PFSK-1 (cell line): ENCODE results near the gene GSTT2B.

Source experiments
- FOXP2 ChIP-seq: optimal IDR thresholded peaks from 2 replicates; pipeline ENCODE3; 2011; ENCODE audit warnings: borderline replicate concordance, control low read depth, inconsistent platforms; ENCODE audit not compliant: insufficient read depth; ENCODE audit errors: extremely low read length, extremely low read depth
- POLR2AphosphoS5 ChIP-seq: IDR thresholded peaks from 2 replicates; pipeline ENCODE4 v1.6.1; 2012; ENCODE audit warnings: low read depth, mild to moderate bottlenecking, control low read depth, low read length, moderate library complexity
- SIN3A ChIP-seq: IDR thresholded peaks from 2 replicates; pipeline ENCODE4 v1.6.1; 2012; ENCODE audit warnings: mild to moderate bottlenecking, low read length, moderate library complexity, borderline replicate concordance; ENCODE audit not compliant: insufficient read depth
- TAF1 ChIP-seq: IDR thresholded peaks from 2 replicates; pipeline ENCODE4 v1.6.1; 2012; ENCODE audit warnings: low read length, control low read depth, borderline replicate concordance; ENCODE audit not compliant: insufficient read depth
- TF ChIP-seq, protein P1 (sequence below), 2 experiments: IDR thresholded peaks; 2 replicates each; pipeline versions ENCODE4 v1.6.1 to v1.8.0; 2011 to 2012; ENCODE audit warnings: low read depth in 2 of 2, low read length in 2 of 2, control low read depth in 1 of 2, inconsistent platforms in 1 of 2, mild to moderate bottlenecking in 1 of 2, moderate library complexity in 1 of 2; ENCODE audit not compliant: insufficient read depth in 1 of 2

GSTT2B gene

DNA sequence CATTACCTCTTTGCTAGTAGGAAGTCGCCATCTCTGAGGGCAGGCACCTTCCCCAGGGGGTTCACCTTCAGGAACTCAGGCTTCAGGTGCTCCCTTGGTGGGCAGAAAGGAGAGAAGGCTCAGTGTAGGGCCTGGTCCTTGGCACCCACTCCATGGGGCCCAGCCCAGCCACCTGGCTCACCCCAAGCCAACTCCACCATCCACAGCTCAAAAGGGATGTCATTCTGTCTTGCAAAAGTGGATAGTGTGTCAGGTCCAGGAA, 47.0 kb upstream of the GSTT2B start:
- TF ChIP-seq POLR2AphosphoS5 (no peak), TAF1 (no peak), SIN3A (no peak), FOXP2 (no peak)
- TF ChIP-seq, protein P1, sequence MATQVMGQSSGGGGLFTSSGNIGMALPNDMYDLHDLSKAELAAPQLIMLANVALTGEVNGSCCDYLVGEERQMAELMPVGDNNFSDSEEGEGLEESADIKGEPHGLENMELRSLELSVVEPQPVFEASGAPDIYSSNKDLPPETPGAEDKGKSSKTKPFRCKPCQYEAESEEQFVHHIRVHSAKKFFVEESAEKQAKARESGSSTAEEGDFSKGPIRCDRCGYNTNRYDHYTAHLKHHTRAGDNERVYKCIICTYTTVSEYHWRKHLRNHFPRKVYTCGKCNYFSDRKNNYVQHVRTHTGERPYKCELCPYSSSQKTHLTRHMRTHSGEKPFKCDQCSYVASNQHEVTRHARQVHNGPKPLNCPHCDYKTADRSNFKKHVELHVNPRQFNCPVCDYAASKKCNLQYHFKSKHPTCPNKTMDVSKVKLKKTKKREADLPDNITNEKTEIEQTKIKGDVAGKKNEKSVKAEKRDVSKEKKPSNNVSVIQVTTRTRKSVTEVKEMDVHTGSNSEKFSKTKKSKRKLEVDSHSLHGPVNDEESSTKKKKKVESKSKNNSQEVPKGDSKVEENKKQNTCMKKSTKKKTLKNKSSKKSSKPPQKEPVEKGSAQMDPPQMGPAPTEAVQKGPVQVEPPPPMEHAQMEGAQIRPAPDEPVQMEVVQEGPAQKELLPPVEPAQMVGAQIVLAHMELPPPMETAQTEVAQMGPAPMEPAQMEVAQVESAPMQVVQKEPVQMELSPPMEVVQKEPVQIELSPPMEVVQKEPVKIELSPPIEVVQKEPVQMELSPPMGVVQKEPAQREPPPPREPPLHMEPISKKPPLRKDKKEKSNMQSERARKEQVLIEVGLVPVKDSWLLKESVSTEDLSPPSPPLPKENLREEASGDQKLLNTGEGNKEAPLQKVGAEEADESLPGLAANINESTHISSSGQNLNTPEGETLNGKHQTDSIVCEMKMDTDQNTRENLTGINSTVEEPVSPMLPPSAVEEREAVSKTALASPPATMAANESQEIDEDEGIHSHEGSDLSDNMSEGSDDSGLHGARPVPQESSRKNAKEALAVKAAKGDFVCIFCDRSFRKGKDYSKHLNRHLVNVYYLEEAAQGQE (IDR thresholded peaks at IDR 0.05; ENCODE audit: insufficient read depth in 1 of 2, low read depth in 2 of 2, low read length in 2 of 2) = no peak

DNA sequence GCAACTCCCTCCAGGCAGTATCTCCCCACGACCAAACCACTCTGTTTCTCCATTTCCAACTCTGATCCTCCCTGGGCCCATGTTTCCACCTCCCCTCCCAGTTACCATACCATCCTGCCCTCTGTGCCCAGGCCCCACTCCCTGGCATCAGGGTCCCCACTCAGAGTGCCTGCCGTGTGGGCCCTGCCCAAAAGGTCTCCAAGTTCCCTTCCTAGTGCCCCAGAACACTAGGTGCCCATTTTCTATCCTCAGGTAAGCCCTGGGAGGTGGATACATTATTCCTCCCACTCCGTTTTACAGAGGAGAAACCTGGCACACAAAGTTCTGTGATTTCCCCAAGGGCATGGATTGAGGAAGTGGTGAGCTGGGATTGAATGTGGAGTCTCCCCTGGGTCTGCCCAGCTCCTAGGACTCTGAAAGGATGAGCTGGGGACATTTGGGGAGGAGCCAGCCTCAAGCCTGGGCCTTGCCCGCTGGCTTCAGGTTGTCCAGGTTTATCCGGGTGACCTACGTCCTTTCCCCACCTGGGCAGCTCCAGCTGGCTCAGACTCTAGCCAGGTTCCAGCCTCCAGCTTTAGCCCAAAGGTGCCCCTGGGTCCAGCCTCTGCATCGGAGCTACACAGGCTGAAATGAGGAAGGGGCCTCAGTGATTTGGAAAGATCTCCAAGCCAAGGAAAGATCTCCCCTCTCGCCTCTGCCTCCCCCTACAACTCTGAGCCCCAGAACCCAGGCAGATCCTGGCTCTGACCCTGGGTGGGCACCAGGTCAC, 46.4 kb upstream of the GSTT2B start:
- TF ChIP-seq FOXP2 (no peak), POLR2AphosphoS5 (no peak), SIN3A (no peak), TAF1 (no peak)
- TF ChIP-seq, protein P1 (IDR thresholded peaks at IDR 0.05; ENCODE audit: insufficient read depth in 1 of 2, low read depth in 2 of 2, low read length in 2 of 2) = no peak

DNA sequence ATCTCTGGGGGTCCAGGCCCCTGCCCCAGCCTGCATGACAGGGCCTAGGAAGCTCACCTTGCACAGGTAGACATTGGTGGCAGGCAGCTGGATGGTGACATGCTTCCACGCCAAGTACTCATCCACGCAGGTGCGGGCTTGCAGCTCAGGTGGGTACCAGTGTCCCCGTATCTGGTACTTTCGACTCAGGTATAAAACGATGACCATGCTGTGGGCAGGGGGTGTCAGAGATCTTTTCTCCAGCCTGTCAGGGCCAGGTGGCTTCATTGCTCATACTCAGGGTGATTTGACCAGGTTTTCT, 45.9 kb upstream of the GSTT2B start:
- TF ChIP-seq SIN3A (no peak), POLR2AphosphoS5 (no peak)
- TF ChIP-seq, protein P1 (IDR thresholded peaks at IDR 0.05; ENCODE audit: insufficient read depth in 1 of 2, low read depth in 2 of 2, low read length in 2 of 2) = no peak

DNA sequence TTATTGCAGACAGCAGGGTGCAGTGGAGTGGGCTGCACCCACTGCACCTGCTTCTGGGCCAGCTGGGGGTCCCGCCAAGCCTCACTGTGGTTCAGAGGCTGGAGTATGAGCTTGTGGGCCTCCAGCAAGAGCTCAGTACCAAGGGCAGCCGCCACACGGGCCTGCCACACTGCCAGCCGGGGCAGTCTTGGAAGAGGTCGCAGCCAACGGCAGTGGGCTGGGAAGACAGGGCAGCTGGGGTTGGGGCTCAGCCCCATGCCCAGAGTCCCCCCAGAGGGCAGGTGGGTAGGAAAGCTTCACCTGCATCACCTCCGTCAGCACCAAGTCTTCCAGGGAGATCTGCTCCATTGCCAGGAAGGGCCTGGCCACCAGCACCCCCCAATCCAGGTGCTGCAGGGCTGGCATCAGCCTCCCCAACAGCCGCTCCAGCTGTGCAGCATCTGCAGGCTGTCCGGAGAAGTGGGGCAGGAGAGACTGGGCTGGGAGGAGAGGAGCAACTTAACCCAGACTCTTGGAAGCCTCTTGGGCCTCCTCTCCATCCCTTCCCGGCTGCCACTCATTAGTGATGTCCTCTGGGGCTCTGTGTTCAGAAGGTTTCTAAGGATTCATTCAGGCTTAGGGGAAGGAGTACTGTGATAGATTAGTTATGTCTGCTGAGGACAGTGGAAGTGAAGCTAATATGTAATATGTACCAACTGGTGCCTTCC, 45.4 kb upstream of the GSTT2B start:
- TF ChIP-seq POLR2AphosphoS5 (no peak), TAF1 (no peak), SIN3A (no peak), FOXP2 (no peak)
- TF ChIP-seq, protein P1 (IDR thresholded peaks at IDR 0.05; ENCODE audit: insufficient read depth in 1 of 2, low read depth in 2 of 2, low read length in 2 of 2) = no peak
